Transverse colon (tissue), 4 donors: ENCODE data around the gene MRRF.

Experiments used
- CTCF ChIP-seq, 5 experiments: fragments of 200-600 bp in 3 of 5; fragments of 450-650 bp in 2 of 5; sonication (generic) in 3 of 5; IDR thresholded peaks; 1 replicate in 2 of 5; 2 replicates in 3 of 5; pipeline ENCODE4 v1.5.1; 2016 to 2017; ENCODE audit warnings: antibody characterized with exemption in 5 of 5, inconsistent platforms in 3 of 5, mild to moderate bottlenecking in 2 of 5, moderate library complexity in 1 of 5
- POLR2AphosphoS5 ChIP-seq, 3 donors: sonication (generic); formaldehyde crosslinking; IDR thresholded peaks; one replicate each; pipeline ENCODE4 v1.6.1; 2016; ENCODE audit warnings: antibody characterized with exemption in 3 of 3

- TF ChIP-seq CTCF (IDR thresholded peaks at IDR 0.05), result no peak
- no peak for TF ChIP-seq POLR2AphosphoS5 (IDR thresholded peaks at IDR 0.05)
These were observed 101.5 kb downstream of the MRRF start for GRCh38 chr9:122366074-122366660.
